Stimulated activated CD4-positive, alpha-beta T cell treated with anti-CD3 and anti-CD28 coated beads, Interleukin-12 subunit alpha, Interleukin-12 subunit beta, amount 100 ng/mL, for 24 hours (primary cell): ENCODE measurements around the gene TBATA.

Experiments
- DNase-seq, 2 experiments: peaks; one replicate each; pipeline ENCODE4 v3.0.0-alpha.2; 2020; ENCODE audit warnings: low read depth in 2 of 2

TBATA gene

GRCh38 chr10:70809011-70809611, 23.9 kb upstream of the TBATA start:
- DNase-seq = no peak

- DNase-seq = no peak
Measured at GRCh38 chr10:70807556-70807955, 22.4 kb upstream of the TBATA start.

GRCh38 chr10:70806841-70807240, 21.7 kb upstream of the TBATA start:
- no peak for DNase-seq

GRCh38 chr10:70805619-70806215, 20.5 kb upstream of the TBATA start:
- DNase-seq = no peak

GRCh38 chr10:70804421-70804808, 19.2 kb upstream of the TBATA start:
- DNase-seq = no peak

GRCh38 chr10:70803775-70804420, 18.7 kb upstream of the TBATA start:
- DNase-seq = no peak

- no peak for DNase-seq
Measured at GRCh38 chr10:70801854-70802253, 16.7 kb upstream of the TBATA start.

- no peak for DNase-seq
Measured at GRCh38 chr10:70799124-70799523, 13.9 kb upstream of the TBATA start.

- DNase-seq = no peak
Measured at GRCh38 chr10:70797840-70798239, 12.7 kb upstream of the TBATA start.

- DNase-seq = no peak
Measured at GRCh38 chr10:70795613-70796012, 10.4 kb upstream of the TBATA start.

GRCh38 chr10:70791386-70792039, 6.3 kb upstream of the TBATA start:
- DNase-seq = no peak

GRCh38 chr10:70786799-70787415, 1.7 kb upstream of the TBATA start:
- no peak for DNase-seq

GRCh38 chr10:70784471-70784870, 706 bp downstream of the TBATA start:
- DNase-seq = no peak

- no peak for DNase-seq
Measured at GRCh38 chr10:70784016-70784415, 1.2 kb downstream of the TBATA start.

GRCh38 chr10:70782746-70783680, 2.2 kb downstream of the TBATA start:
- no peak for DNase-seq

- DNase-seq = no peak
Measured at GRCh38 chr10:70782086-70782745, 3.0 kb downstream of the TBATA start.

GRCh38 chr10:70781461-70782051, 3.6 kb downstream of the TBATA start:
- DNase-seq = no peak

- no peak for DNase-seq
Measured at GRCh38 chr10:70780772-70781171, 4.4 kb downstream of the TBATA start.

- DNase-seq = no peak
Measured at GRCh38 chr10:70780370-70780760, 4.8 kb downstream of the TBATA start.
